HG03139 (cell line): ENCODE data around the gene PARP16.

ENCODE experiments used
- ATAC-seq: cut with Tn5 transposase; IDR thresholded peaks from one replicate; pipeline ENCODE4 v1.9.1; 2021; ENCODE audit not compliant: unreplicated experiment

Gene PARP16, protein sequence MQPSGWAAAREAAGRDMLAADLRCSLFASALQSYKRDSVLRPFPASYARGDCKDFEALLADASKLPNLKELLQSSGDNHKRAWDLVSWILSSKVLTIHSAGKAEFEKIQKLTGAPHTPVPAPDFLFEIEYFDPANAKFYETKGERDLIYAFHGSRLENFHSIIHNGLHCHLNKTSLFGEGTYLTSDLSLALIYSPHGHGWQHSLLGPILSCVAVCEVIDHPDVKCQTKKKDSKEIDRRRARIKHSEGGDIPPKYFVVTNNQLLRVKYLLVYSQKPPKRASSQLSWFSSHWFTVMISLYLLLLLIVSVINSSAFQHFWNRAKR

GRCh38 chr15:65286704-65287519, at the start of gene PARP16:
TSS of gene PARP16 (minus strand) at chr15:65286883. CDS start at chr15:65286426, 457 bp downstream.
- ATAC-seq, result peak; percentile 91

DNA sequence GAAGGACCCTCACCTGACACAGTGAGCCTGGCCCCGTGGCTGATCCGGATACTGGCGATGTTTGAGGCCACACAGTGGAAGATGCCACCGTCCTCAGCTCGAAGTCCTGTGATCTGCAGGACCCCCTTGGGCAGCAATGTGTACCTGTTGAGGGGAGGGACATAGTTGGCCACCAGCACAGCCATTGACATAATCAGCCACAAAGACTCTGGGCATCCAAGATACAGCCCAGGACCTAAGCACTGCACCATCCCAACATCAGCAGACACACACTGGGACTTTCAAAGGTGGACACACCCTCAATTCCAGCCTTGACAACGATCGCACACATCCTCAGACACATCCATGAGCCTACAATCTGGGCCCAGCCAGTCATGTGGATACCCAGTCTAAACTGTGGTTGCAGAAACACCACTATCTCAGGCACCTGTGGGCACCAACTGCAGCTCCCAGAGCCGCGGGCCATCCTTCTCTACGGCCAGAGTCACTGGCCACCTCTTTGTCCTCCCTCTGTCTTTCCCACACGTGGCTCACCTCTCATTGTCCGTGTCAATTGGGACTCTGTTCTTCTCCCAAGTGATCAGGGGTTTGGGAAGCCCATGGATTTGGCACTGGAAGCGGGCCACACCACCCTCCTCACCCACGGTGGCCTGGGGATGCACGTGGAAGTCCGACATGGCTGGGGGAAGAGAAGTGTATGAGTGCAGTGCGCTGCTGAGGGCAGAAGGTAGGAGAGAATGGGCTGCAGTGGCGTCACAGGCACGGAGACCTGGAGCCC, 48.8 kb upstream of the PARP16 start:
- no peak for ATAC-seq

GRCh38 chr15:65334586-65335231, 48.0 kb upstream of the PARP16 start:
- no peak for ATAC-seq

DNA sequence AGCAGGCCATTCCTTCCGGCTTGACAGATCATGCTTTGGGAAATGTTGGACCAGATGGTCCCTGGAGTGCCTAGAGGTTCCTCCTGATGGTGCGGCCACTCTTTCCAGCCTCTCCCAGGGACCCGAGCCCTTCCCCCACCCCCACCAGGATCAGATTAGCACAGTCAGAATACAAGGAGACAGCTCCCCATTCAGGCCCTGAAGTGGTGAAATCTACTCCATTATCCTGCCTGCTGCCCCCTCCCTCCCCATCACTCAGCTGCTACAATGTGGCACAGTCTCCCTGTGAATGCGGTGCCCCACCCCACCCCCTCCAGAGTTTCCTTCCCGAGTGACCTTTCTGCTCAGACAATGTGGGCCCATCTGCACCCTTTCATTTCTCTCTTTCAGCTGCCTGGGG, 47.2 kb upstream of the PARP16 start:
- ATAC-seq, result no peak

DNA sequence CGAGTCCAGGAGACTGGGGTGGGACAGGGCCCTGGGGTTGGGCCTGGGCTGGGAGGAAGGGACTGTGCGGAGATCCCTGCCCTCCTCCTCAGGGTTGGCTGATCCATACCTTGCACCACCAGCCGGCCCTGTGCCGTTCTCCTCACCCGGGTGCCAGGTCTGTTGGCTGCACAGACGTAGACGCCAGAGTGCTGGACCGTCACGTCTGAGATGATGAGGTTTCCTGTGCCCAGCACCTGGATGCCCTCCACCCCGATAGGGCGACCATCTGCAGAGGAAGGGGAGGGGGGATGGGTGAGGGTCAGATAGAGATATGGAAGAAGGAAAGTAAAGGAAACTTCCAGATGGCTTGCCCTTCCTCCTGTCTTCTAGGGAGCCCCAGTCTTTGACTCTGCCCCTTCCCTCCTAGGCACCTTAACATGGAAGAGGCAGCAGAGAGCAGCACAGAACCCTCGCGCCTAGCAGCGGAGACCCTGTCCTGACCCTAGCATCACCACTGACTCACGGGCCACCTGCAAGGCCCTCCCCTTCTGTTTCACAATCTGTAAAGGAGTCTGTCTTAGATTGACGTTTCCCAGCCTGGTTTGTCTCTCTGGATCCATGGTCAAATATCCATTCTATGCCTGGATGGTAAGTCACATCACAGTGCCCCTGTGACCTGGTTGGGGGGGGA, 46.6 kb upstream of the PARP16 start:
- ATAC-seq, result no peak

- no peak for ATAC-seq
Observed at GRCh38 chr15:65332391-65333147, 45.9 kb upstream of the PARP16 start.

DNA sequence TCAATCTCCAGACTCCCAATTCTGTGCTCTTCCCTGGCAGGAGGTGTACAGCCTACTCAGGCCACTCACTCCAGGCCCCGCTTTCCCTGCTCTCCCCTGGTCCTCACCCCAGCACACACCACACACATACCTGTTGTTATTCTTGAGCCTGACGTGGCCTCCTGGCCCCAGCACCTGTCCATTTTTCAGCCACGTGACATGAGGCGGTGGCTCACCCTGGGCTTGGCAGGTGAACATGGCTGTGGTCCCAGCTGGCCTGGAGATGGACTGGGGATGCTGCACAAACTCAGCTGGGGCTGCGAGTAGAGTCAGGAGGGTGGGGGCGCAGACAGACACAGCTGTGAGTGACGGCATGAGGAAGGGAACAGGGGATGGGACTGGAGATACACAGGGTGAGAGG, 45.1 kb upstream of the PARP16 start:
- no peak for ATAC-seq

- ATAC-seq, result no peak
Observed at GRCh38 chr15:65330934-65331645, 44.4 kb upstream of the PARP16 start.

GRCh38 chr15:65329984-65330735, 43.5 kb upstream of the PARP16 start:
- no peak for ATAC-seq

DNA sequence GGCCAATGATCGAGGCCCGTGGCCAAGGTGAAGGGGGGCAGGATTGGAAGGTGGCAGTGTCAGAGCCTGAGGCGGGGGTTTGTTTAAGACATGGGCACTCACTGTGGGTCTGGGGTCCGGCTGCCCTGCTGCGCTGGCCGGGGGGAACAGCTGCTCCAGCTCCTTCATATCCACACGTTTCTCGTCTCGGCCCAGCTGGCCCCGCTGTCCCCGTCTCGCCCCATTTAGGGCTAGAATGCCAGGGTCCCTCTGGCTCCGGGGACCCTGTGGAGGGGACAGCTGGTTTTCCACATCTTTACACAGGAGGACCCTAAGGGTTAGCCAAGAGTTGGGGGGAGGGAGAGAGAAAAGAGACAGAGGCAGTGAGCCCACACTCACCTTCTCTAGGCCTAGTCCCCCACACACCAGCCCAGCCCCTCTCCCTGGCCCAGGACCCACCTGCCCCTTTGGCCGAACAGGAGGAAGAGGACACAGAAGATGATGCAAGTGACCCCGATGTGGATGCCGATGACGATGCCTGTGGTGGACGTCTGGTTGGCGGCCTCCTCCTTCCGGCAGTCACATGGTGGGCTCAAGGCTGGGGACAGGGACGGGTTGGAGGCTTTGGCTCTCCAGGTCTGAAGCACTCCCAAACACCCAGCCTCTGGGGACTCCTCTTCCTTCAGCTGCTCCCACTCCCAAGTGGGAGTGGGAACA, 42.8 kb upstream of the PARP16 start:
- no peak for ATAC-seq

GRCh38 chr15:65328506-65329287, 42.0 kb upstream of the PARP16 start:
- ATAC-seq, result no peak

DNA sequence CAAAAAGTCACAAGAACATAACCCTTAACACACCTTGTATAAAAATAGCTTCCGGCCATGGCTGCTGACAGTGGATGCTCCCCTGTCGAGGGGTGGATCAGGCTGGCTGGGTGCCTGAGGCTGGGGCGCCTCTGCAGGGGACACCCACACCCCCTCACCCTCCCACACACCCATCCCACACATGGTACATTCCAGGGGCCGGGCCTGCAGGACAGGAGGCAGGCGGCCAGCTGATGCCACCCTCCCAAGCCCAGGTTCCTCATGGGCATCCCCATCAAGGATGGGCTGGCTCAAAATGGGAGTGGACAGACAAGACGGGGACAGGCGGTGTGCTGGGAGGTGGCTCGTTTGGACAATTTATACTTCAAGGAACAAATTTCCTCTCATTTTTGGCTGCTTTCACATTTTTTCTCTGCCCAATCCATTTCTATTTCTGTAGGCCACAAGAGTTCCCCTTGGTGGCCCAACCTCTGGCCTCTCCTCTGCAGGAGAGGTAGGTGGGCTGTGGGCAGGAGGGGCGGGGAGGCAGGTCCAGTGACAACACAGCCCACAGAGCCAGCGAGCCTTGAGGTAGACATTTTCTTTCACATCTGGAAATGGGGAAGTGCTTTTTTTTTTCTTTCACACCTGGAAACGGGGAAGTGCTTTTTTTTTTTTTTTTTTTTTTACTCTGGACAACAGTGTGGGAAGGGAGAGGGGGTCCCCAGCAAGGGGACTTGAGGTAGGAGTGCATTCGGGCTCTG, 41.1 kb upstream of the PARP16 start:
- no peak for ATAC-seq

GRCh38 chr15:65326818-65327217, 40.1 kb upstream of the PARP16 start:
- ATAC-seq, result no peak

DNA sequence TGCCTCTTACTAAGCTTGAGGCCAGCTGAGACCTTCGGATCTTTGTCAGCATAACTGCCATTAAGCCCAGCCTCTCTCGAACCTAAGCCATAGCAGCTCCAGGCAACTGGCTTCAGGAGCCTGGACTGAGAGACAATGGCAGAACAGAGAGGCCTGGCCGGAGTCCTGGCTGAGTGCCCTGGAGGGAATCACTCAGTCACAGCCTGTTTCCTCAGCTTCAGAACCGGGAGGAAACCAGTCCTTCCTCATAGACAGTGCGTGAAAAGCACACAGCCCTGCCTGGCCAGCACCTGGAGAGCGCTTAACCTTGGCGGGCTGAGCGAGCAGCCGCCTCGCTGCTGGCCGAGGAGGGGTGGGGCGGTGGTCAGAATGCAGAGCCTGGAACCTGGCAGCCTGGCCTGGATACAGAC, 39.4 kb upstream of the PARP16 start:
- no peak for ATAC-seq

DNA sequence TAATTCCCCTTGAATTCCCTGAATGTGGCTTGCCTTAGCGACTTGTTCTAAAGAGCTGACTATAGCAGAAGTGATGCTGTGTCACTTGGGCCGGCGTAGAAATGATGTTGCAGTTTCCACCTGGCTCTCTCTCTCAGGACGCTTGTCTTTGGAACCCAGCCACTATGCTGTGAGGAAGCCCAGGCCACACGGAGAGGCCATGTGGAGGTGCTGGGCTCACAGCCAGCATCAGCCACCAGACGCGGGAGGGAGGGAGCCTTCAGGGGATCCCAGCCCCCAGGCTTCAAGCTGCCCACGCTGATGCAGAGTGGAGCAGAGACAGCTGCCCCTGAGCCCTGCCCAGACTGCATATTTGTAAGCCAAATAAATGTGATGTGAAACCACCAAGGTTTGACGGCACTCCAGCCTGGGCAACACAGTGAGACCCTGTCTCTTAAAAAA, 36.4 kb upstream of the PARP16 start:
- no peak for ATAC-seq

- no peak for ATAC-seq
Observed at GRCh38 chr15:65318870-65319356, 32.2 kb upstream of the PARP16 start.
